Hepatocyte (in vitro differentiated cells): ENCODE data around the gene FNDC1.

Experiments used
- EZH2 ChIP-seq: fragments of 200-600 bp; sonication (generic); IDR thresholded peaks from 2 replicates; pipeline ENCODE4 v1.6.1; 2016; ENCODE audit warnings: antibody characterized with exemption, mild to moderate bottlenecking, borderline replicate concordance
- EZH2phosphoT487 ChIP-seq: fragments of 200-600 bp; sonication (generic); IDR thresholded peaks from one replicate; pipeline ENCODE4 v1.6.1; 2018; ENCODE audit warnings: antibody characterized with exemption, mild to moderate bottlenecking, low read depth, moderate library complexity; ENCODE audit not compliant: unreplicated experiment, severe bottlenecking
- TF ChIP-seq, protein P1 (sequence below): fragments of 200-600 bp; sonication (generic); IDR thresholded peaks from 2 replicates; pipeline ENCODE4 v1.5.1; 2016; ENCODE audit warnings: antibody characterized with exemption, mild to moderate bottlenecking; ENCODE audit not compliant: poor library complexity

DNA sequence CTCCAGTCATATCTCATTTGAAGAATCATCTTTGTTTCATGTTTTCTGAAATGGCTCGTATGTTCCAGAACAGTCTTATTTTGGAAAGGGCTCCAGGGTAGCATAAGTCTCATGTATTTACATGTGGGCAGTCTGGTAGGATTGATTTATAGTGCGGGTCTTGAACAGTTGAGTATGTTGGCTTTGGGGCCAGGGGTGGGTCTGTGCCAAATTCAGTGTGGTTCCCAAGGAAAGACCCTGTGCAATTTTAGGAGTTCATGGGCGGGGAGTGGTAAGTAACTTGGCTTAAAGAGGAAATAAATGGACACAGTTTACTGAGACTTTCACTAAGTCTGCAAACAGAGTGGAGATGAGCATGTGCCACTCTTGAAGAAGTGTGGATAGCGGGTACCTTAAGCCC lies 7.7 kb downstream of the FNDC1 start:
- TF ChIP-seq, protein P1, sequence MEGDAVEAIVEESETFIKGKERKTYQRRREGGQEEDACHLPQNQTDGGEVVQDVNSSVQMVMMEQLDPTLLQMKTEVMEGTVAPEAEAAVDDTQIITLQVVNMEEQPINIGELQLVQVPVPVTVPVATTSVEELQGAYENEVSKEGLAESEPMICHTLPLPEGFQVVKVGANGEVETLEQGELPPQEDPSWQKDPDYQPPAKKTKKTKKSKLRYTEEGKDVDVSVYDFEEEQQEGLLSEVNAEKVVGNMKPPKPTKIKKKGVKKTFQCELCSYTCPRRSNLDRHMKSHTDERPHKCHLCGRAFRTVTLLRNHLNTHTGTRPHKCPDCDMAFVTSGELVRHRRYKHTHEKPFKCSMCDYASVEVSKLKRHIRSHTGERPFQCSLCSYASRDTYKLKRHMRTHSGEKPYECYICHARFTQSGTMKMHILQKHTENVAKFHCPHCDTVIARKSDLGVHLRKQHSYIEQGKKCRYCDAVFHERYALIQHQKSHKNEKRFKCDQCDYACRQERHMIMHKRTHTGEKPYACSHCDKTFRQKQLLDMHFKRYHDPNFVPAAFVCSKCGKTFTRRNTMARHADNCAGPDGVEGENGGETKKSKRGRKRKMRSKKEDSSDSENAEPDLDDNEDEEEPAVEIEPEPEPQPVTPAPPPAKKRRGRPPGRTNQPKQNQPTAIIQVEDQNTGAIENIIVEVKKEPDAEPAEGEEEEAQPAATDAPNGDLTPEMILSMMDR, result no peak
- no peak for TF ChIP-seq EZH2phosphoT487
- no peak for TF ChIP-seq EZH2
